HG02571 (cell line): ENCODE measurements around the gene RALA.
A peak's percentile ranks its signal among the peaks of the same experiment; 100 is the strongest.

ENCODE experiments used
- ATAC-seq: cut with Tn5 transposase; IDR thresholded peaks from one replicate; pipeline ENCODE4 v1.9.1; 2021; ENCODE audit warnings: mild to moderate bottlenecking, moderate library complexity; ENCODE audit not compliant: unreplicated experiment

RALA gene

DNA sequence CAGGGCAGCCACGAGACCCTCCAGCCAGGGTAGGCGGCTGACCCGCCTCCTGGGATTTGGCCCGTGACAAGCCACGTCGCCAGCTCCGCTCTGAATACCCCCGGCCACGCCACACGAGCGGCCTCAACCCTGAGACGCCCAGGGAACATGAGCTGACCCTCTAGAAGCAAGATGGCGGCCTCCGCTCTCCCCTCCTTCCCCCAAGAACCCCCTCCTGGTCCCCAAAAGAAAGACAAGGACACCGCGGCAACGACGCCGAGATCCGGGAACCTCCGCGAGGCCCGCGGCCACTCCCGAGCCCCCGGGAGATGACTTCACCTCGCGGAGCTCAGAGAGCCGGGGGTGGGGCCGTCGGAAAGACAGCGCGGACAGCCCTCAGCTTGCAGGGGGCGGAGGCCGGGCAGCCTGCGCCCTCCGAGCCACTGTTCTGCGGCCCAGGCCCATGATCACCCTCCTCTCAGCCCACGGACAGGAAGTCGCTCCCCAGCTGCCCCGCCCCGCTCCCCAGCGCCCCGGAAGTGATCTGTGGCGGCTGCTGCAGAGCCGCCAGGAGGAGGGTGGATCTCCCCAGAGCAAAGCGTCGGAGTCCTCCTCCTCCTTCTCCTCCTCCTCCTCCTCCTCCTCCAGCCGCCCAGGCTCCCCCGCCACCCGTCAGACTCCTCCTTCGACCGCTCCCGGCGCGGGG is at the start of gene RALA:
RALA (plus strand) TSS at position 526 of the 685 bp plus-strand sequence. CDS start 63,096 bp downstream, outside the sequence.
- peak; percentile 97 for ATAC-seq

DNA sequence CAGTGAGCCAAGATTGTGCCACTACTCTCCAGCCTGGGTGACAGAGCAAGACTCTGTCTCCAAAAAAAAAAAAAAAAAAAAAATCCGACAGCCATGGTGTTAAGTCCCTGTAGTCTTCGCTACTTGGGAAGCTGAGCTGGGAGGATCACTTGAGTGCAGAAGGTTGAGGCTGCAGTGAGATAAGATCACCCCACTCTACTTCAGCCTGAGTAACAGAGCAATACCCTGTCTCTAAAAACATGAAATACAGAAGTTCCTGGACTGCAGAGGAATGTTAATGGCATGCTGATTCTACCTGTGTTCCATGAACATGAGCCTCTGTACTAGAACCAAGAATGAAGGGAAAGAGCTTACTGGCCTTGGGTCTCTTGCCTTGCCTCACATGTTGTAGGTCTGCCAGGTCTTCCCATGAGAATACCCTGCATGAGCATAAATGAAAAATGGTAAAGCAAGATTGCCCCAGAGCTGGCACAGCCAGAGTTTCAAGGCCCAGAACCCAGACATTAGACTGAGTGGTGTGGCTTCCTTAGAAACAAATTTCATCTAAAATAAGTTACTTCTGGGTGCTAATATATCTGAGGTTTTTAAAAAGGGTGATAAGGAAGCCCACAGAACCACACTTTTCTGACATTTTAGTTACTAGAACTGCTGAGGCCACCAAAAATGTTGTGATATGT is 48.6 kb upstream of the RALA start:
- ATAC-seq: no peak

- ATAC-seq: no peak
Measured at GRCh38 chr7:39577229-39577874, 46.0 kb upstream of the RALA start.

DNA sequence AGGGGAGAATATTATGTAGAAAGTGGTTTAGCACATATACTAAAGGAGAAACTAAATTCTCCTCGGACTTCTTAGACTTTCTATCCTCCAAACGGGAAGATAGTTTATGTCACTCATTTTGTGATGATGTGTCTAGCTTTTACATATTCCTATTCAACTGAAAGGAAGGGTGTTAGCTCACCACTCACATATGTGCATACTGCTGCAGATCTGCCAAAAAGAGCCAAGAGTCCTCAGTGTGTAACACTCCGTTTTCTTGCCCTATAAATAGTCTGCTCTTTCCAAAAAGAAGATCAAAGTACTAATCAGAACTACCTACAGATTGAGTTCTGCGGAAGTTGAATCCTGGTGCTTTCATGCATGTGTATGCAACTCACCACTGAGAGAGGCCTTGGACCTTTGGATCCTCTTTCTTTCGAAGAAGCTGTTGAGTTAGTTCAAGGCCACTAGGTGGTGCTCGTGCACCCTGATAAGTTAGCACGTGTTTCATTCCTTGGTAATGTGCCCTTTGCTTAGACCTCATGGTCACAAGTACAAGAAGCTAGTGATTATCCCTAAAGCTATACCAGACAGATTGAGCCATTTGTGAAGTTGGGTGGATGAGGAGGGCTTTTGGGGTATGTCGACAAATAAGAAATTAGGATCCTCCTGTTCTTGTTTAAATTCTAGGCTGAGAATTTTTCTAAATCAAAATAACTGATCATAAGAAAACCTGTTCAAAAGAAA is 43.1 kb upstream of the RALA start:
- peak; percentile 76 for ATAC-seq

DNA sequence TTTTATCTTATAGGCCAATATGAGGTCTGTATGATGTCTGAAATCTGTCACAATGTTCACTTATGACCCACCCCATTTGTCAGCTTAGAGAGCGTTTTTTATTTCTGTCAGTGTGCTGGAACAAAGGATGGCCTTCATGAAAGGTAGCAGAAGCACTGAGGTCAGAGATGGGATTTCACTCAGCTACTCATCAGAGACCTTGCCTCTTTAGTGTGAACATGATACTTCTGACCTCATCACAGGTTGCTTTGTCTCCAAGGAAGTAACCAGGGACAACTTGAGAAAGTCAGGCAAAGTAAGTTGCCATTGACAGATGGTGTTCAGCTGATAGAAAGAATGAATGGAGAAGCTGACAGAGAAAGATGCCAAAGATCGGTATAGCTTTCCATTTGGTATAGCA is 40.8 kb upstream of the RALA start:
- no peak for ATAC-seq

DNA sequence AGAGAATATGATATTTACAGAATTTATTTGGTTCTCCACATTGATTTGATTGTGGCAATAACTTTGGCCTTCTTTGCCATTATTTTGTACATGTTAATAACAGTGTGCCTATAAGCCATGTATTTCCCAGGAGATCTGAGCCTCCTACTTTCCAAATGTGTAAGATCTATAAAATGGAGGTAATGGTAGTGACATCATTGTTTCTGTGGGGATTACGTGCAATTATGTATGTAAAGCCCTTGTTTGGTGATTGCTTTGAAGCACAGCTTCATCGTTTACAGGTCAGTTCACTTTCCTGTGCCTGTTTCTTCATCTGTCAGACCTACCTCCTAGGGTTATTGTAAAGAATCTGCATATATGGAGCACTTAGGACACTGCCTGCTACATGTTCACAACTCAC is 39.8 kb upstream of the RALA start:
- ATAC-seq: no peak

DNA sequence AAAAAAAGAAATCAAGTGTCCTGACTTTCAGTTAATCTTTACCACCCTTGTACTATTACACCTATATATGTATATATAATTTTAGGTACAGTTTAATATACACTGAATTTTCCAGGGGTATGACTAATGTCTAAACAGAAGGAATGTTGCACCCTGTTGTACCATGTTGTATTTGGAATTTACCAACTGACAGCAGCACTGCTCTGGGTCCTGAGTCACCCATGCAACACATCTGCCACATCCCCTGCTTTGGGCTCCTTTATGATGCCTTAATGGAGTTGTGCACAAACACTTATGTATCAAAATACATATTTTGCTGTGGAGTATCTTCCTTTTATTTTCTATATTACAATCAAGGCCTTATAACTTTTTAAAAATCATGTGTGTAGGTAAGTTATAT is 36.0 kb upstream of the RALA start:
- no peak for ATAC-seq

- no peak for ATAC-seq
Measured at GRCh38 chr7:39588416-39588815, 35.0 kb upstream of the RALA start.

DNA sequence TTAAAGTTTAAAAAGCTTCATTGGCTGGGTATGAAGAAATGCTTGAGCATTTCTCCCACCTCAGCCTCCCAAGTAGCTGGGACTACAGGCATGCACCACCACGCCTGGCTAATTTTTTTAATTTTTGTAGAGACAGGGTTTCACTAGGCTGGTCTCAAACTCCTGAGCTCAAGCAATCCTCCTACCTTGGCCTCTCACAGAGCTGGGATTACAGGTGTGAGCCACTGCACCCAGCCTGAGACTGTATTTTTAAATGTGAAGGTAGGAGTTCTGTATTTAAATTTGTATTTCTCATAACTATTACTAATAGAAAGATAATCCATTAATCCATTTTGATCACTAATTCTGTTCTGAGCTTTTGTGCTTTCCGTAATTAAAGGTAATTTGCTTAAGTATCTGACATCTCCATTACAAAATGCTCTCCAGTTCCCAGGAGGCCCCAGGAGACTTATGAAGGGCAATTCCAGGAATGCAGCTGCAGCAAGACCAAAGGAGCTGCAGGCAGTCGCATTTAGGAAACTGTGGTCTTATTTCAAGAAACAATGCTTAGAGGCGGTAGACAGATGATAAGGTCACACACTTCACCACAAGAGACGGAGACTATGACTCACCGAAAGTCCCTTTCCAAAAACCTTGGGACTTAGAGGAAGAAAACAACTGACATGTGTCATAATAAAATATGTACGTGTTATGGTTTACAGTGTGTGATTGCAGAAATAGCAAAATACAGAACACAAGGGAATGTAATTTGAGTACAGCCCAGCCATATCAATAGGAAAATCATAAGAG is 33.9 kb upstream of the RALA start:
- peak; percentile 80 for ATAC-seq

DNA sequence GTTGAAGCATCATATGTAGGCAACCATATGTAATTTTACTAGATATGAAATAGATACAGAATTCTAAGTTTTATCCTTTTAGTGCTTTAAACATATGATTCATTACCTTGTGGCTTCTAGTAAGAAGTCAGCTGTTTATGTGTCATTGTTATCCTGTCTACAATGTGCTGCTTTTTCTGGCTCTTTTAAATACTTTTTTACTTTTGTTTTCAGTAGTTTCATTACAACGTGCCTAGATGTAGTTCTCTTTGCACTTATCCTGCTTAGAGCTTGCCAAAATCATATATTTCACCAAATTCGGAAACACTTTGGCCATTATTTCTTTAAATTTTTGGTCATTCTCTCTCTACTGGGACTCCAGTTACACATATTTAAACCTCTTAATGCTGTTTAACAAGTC is 30.8 kb upstream of the RALA start:
- no peak for ATAC-seq

DNA sequence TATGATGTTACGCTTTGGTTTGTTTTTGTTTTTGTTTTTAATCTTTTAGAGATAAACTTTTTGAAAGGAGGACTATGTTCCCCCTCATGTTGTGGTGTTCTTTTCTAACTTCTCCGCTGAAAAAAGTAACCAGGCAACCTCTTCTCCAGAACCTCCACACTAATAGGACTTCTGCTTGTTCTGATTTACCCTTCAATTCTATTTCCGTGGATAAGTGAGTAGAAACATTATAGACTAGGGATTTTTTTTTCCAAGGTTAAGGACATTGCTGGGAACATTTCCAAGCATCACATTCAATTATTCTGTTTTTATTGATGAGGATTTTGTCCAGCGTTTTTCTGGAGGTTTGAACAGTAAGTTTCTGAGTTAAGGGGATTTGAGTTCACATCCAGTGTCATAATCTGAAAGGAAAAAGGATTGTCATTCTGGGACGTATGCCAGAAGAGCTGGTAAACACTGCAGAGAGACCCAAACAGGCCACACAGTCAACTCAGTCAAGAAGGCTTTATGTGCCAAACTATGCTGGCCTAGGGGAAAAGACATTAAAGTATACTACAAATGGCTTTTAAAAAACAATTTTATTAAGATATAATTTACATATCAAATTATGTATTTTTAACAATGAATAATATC is 28.3 kb upstream of the RALA start:
- ATAC-seq: no peak

GRCh38 chr7:39602351-39602750 is 21.0 kb upstream of the RALA start:
- no peak for ATAC-seq

GRCh38 chr7:39603924-39604323 is 19.4 kb upstream of the RALA start:
- ATAC-seq: no peak

- ATAC-seq: no peak
Measured at GRCh38 chr7:39605087-39605486, 18.3 kb upstream of the RALA start.

- ATAC-seq: no peak
Measured at GRCh38 chr7:39606352-39606751, 17.0 kb upstream of the RALA start.

- no peak for ATAC-seq
Measured at GRCh38 chr7:39606941-39607340, 16.4 kb upstream of the RALA start.

- ATAC-seq: no peak
Measured at GRCh38 chr7:39607865-39608264, 15.5 kb upstream of the RALA start.

GRCh38 chr7:39608278-39608677 is 15.1 kb upstream of the RALA start:
- no peak for ATAC-seq

GRCh38 chr7:39609113-39609934 is 14.0 kb upstream of the RALA start:
- ATAC-seq: no peak

GRCh38 chr7:39609935-39610263 is 13.5 kb upstream of the RALA start:
- ATAC-seq: no peak
